Muscle layer of duodenum (tissue), 2 donors: Measurements from ENCODE around the gene CA5A.
A peak's percentile ranks its signal among the peaks of the same experiment; 100 is the strongest.

Experiments used
- H3K27ac ChIP-seq: one replicate; pipeline ENCODE4 v1.7.0; 2013; ENCODE audit warnings: mild to moderate bottlenecking, low read length
- H3K27me3 ChIP-seq: one replicate; pipeline ENCODE4 v1.7.0; 2013; ENCODE audit warnings: low read depth, mild to moderate bottlenecking, control low read depth, low read length
- H3K36me3 ChIP-seq, 2 donors: one replicate each; pipeline ENCODE4 v1.7.0; 2013; ENCODE audit warnings: low read length in 2 of 2, control low read depth in 1 of 2, mild to moderate bottlenecking in 1 of 2; ENCODE audit not compliant: insufficient read depth in 2 of 2, control insufficient read depth in 1 of 2
- H3K4me1 ChIP-seq, 2 donors: one replicate each; pipeline ENCODE4 v1.7.0; 2013; ENCODE audit warnings: low read length in 2 of 2, mild to moderate bottlenecking in 2 of 2, control low read depth in 1 of 2, moderate library complexity in 1 of 2; ENCODE audit not compliant: insufficient read depth in 2 of 2, control insufficient read depth in 1 of 2
- H3K4me3 ChIP-seq, 2 donors: one replicate each; pipeline ENCODE4 v1.7.0; 2013; ENCODE audit warnings: low read length in 2 of 2, low read depth in 1 of 2, mild to moderate bottlenecking in 1 of 2
- H3K9me3 ChIP-seq, 2 donors: one replicate each; pipeline ENCODE4 v1.7.0; 2013; ENCODE audit warnings: low read length in 2 of 2, control low read depth in 1 of 2, mild to moderate bottlenecking in 1 of 2; ENCODE audit not compliant: control insufficient read depth in 1 of 2
- donor health status: healthy.

CA5A gene

DNA sequence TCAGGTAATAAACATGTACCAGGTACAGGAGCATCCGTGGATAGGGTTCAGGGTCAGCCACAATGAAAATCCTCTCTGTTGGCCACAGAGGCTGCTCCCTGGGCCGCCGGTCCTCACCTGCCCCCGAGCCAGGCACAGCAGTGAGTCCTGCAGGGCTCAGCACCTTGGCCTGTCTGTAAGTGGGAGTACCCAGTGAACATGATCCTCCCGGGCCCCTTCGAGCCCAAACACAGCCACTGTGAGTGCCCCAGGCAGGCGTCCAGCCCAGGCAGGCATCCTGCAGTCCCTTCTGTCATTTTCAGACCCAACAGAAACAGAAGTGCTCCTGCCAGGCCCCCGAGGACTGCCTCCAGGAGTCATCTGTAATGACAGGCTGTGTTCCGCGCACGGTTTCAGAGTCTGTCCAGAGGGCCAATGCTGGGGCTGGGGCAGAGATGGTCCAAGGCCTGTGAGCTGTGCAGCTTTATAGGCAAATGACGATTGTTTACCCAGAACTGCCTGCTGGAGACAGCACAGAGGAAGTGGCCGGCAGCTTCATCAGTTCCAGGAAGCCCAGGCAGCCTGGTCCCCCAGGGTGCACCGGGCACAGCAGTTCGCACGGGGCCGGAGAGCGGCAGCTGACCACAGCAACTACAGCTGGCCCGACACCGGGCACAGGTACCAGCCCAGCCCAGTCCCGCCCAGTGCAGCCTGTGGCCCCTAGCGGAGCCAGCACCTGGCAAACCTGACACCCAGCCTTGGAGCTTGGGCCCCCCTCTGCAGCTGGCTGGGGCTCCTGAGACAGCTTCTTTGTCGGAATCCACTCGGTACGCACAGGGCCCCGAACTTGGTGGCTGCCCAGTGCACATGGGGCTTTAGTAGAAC lies 80.2 kb downstream of the CA5A start:
- H3K4me1 ChIP-seq, result peaks cover 8 to 20% of the 10 kb centered on the region in 2 donors
- H3K27ac ChIP-seq, result peak overlapping the region; percentile 63
- no peaks in the 10 kb centered on the region for H3K9me3 ChIP-seq
- no peak overlapping the region for H3K4me3 ChIP-seq
- peaks cover 0 to 8% of the 10 kb centered on the region in 2 donors for H3K36me3 ChIP-seq
- H3K27me3 ChIP-seq, result no peaks in the 10 kb centered on the region

DNA sequence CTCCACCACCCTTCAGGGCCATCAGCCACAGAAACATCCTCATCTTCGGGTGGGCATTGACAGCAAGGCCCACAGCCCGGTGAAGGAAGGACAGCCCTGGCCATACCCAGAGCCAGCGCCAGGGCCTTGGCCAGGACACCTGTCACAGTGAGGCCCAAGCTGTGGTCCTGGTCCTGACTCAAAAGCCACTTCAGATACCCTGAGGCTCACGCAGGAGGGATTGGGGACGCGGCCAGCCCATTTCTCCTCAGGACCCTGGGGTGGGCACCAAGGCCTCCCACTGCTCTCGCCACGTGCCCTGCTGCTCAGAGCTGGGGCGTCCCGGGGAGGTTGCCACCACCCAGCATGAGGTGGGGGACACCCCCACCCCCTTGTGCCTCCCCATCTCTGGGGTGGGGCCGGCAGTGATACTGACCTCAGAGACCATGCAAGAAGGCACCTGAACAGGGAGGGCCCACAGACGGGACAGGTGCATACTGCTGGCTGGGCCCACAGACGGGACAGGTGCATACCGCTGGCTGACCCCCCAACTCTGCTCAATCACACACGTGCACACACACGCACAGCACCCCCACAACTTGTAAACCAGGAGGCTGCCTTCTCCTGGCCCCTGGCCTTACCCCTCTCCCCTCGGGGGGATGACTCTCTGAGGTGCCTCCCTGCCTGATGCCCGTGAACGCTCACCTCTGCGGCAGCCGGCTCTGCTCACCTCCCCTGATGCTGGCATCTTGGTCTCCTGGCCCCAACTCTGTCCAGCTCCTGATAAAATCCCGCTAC lies 81.2 kb downstream of the CA5A start:
- peaks cover 8 to 22% of the 10 kb centered on the region in 2 donors for H3K4me1 ChIP-seq
- H3K9me3 ChIP-seq, result no peaks in the 10 kb centered on the region
- H3K27ac ChIP-seq, result no peak overlapping the region
- no peak overlapping the region for H3K4me3 ChIP-seq
- H3K36me3 ChIP-seq, result peaks cover 0 to 8% of the 10 kb centered on the region in 2 donors
- no peaks in the 10 kb centered on the region for H3K27me3 ChIP-seq

DNA sequence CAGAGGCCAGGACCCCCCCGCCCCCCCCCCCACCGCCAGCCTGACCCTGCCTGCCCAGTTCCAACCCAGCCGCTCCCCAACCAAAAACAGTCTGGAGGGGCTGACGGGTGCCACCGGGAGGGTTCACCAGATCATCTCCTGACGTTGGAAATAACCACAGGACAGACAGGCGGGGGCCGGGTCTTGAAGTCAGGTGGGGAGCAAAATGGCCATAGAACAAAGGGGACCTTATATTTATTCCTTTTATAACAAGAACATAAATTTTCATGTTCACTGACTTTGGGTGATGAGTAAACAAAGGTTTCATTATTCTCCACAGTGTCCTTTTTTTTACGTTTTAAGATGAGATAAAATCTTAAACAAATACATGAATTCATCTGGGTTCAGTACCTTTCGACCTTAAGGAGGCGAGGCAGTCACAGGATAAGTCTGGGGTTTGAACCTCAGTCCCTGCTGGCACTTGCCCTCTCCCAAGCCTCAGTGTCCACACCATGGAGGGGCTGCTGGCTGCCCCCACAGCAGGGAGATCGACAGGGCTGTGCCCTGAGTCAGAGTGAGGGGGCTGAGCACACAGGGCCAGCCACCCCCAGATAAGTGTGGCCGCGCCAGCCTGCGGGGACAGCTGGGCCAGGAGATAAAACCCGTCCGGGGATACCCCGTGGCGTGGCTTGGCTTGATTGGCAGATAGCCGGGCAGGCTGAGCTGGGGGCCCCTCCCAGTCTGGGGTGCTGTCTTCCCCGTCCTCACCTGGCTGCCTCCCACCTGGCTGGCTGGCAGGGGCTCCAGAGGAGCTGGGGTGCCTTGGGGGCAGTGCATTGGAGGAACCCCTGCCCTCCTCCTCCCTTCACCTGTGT lies 82.0 kb downstream of the CA5A start:
- Histone ChIP-seq H3K4me1 (peaks cover 8 to 30% of the 10 kb centered on the region in 2 donors), H3K36me3 (peaks cover 0 to 8% of the 10 kb centered on the region in 2 donors), H3K4me3 (no peak overlapping the region), H3K27ac (no peak overlapping the region), H3K9me3 (no peaks in the 10 kb centered on the region), H3K27me3 (no peaks in the 10 kb centered on the region)

DNA sequence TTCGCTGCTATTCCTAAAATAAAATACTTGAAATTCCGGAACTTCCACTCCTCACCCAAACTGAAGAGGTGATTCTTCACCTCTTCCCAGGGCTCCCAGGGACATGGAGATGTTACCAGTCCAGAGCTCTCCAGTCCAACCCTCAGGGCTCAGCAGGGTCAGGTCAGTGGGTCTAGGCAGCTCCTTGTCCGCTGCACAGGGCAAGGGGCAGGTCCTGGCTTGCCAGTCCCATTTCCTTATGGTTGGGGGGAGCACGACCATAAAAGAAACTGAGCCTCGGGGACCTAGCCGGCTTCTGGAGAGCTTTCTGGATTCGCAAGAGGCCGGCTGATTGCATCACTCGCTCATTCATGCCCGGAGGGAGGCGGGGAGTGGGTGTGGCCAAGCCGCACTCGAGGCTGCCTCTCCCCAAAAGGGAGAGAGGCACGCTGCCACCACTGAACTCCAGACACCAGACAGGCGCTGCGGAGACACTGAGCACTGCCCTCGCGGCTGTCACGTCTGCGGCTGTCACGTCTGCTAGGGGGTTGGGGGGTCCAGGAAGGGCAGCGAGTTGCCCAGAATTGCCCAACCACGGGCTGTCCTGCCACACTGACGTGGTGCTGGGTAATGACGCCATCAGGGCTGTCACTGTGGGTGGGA lies 82.8 kb downstream of the CA5A start:
- Histone ChIP-seq H3K4me1 (peaks cover 8 to 30% of the 10 kb centered on the region in 2 donors), H3K27me3 (no peaks in the 10 kb centered on the region)

GRCh38 chr16:87851601-87852000 lies 84.7 kb downstream of the CA5A start:
- Histone ChIP-seq H3K36me3 (peaks cover 0 to 8% of the 10 kb centered on the region in 2 donors), H3K9me3 (no peaks in the 10 kb centered on the region), H3K4me1 (peaks cover 8 to 30% of the 10 kb centered on the region in 2 donors), H3K27ac (no peak overlapping the region), H3K27me3 (no peaks in the 10 kb centered on the region), H3K4me3 (no peak overlapping the region)

More for the DNA sequence above, 82.8 kb downstream of the CA5A start:
- H3K36me3 ChIP-seq, result peaks cover 0 to 8% of the 10 kb centered on the region in 2 donors
- no peak overlapping the region for H3K27ac ChIP-seq
- peak overlapping the region; percentile 25 to 37 for H3K4me3 ChIP-seq
- no peaks in the 10 kb centered on the region for H3K9me3 ChIP-seq

- no peak overlapping the region for H3K4me3 ChIP-seq
- no peaks in the 10 kb centered on the region for H3K9me3 ChIP-seq
- peaks cover 8 to 30% of the 10 kb centered on the region in 2 donors for H3K4me1 ChIP-seq
- H3K27me3 ChIP-seq, result no peaks in the 10 kb centered on the region
- peaks cover 0 to 8% of the 10 kb centered on the region in 2 donors for H3K36me3 ChIP-seq
- H3K27ac ChIP-seq, result no peak overlapping the region
Observed at GRCh38 chr16:87851141-87851587, 85.2 kb downstream of the CA5A start.

DNA sequence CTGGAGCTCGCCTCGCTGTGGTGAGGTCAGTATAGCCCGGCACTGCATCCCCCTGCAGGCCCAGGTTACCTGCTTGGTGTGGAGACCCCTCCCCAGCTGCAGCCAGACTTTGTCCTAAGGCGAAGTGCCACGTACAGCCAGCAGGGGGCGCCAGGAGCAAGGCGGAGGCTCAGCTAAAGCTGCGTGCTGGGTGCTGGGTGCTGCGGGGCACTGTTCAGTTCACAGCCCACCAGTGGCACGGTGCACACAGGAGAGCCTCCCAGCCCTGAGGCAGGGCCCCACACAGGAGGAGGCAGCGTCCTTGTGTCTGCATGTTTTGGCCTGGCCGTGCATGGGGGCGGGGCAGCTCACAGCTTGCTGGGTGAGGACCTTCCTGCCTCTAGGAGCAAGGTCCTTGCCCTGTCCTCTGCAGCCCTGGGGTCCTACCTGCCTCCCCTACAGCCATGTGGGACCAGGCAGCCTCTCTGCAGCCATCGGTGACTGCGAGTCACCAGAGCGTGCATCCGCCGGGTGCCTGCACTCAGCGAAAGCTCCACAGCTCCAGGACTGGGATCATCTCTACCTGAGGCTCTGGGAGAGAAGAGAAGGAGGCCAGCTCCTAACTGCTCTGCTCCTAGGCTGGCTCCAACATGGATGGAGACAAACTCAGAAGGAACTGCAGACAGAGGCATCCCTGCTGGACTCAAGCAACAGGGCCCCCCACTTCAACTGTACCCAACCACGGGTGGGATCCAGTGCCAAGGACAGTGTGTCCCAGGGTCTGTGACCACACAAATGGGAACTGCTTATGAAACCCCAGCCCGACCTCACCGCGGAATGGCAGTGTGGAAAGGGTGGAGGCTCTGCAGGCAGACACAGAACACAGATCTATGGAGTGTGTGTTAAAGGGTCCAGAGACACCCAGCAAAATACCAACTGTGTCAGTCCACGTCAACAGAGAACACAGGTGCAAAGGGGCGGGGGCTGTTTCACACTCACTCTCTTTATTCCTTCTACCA lies 86.0 kb downstream of the CA5A start:
- H3K4me3 ChIP-seq, result no peak overlapping the region
- H3K27ac ChIP-seq, result no peak overlapping the region
- H3K4me1 ChIP-seq, result peaks cover 8 to 22% of the 10 kb centered on the region in 2 donors
- no peaks in the 10 kb centered on the region for H3K27me3 ChIP-seq
- H3K9me3 ChIP-seq, result no peaks in the 10 kb centered on the region
- H3K36me3 ChIP-seq, result peaks cover 0 to 8% of the 10 kb centered on the region in 2 donors

- Histone ChIP-seq H3K4me3 (no peak overlapping the region), H3K27me3 (no peaks in the 10 kb centered on the region), H3K36me3 (peaks cover 0 to 8% of the 10 kb centered on the region in 2 donors), H3K27ac (no peak overlapping the region), H3K9me3 (no peaks in the 10 kb centered on the region), H3K4me1 (peaks cover 8 to 22% of the 10 kb centered on the region in 2 donors)
Observed at GRCh38 chr16:87849419-87850008, 86.8 kb downstream of the CA5A start.

DNA sequence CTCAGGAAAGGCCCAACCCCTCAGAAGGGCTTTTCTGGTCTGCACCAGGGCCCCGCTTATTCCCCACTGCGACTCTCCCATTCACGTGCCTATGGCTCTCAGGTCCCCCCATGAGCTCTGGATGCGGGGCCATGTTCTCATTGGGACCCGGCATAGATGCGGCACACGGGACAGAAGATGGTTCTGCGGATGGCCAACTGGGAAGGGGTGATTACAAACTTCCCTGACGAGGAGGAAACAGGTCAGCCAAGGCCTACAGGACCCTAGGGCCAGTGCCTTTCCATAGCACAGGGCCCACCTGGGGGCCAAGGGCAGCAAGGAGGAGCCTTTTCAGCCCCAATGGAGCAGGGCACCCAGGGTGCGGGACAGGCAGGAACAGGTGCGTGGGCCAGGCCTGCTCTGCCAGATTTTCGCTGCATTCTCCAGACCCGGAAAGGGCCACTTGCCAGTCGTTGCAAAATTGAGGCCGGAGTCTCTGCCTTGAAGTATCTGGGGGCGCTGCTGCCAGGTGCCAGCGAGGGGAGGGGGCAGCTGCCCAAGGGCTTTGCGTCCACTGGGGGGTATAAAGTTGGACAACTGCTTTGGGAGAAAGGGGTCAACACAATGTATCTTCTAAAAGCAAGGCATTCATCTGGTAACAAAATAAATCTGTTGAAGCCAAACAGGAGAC lies 87.5 kb downstream of the CA5A start:
- Histone ChIP-seq H3K36me3 (peaks cover 0 to 8% of the 10 kb centered on the region in 2 donors), H3K9me3 (no peaks in the 10 kb centered on the region), H3K4me3 (no peak overlapping the region), H3K4me1 (peaks cover 8 to 22% of the 10 kb centered on the region in 2 donors), H3K27me3 (no peaks in the 10 kb centered on the region), H3K27ac (no peak overlapping the region)
